Vagina (tissue), 2 donors: ENCODE measurements around the gene CISTR.

Experiments used
- CTCF ChIP-seq, 3 experiments: fragments of 450-650 bp in 2 of 3; fragments of 200-600 bp in 1 of 3; sonication (generic) in 1 of 3; IDR thresholded peaks; one replicate each; pipeline ENCODE4 v1.5.1; 2017 to 2019; ENCODE audit warnings: antibody characterized with exemption in 3 of 3, mild to moderate bottlenecking in 2 of 3, moderate library complexity in 2 of 3
- POLR2AphosphoS5 ChIP-seq, 2 donors: sonication (generic); formaldehyde crosslinking; IDR thresholded peaks; one replicate each; pipeline ENCODE4 v1.9.0; 2017; ENCODE audit warnings: antibody characterized with exemption in 2 of 2, mild to moderate bottlenecking in 2 of 2, low read depth in 1 of 2; ENCODE audit not compliant: insufficient read depth in 1 of 2

GRCh38 chr12:53752621-53753020, 842 bp upstream of the CISTR start:
- TF ChIP-seq CTCF (IDR thresholded peaks at IDR 0.05): no peak
- TF ChIP-seq POLR2AphosphoS5 (IDR thresholded peaks at IDR 0.05; ENCODE audit: insufficient read depth in 1 of 2, low read depth in 1 of 2): no peak
